ENCODE data around the gene NDUFC1.
"Not testable (repeated sequence)": the region's sequence is repeated elsewhere in the genome, so short reads cannot be mapped to it uniquely, and the experiment has no call there.

NDUFC1 gene

DNA sequence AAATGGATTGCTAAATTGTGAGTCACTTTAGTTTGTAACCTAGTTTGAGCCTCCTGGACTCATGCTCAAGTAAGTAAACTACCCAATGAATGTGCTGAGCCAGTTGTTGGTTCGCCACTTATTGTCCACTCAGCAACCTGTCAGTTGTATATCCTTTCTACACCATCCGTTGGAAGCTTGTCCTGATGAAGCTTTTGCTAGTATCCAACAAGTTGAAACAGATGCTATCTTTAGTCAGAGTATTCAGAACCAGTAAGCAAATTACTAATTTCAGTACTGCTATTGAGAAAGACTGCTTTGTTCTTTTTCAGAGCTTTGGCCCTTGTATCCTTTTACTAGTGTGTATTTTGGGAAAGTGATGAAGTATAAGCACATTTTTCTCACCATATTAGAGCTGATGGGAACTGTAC lies 5.3 kb downstream of the NDUFC1 start:
- DNase-seq (ENCODE audit: low read depth): no peak

DNA sequence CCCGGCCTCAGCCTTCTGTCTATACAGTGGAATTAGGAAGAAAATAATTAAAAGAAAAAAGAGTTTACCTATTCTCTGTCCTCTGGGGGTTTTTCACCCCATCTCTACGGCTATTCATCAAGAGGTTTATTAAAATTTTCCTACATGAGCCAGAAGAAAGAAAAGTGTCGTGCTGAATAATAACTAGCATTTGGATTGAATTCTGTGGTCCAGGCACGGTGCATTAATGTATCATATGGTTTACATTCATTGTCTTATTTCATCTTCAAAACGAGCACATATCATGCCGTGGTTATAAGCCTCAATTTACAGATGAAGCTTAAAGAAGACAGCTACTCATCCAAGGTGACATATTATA lies 6.4 kb downstream of the NDUFC1 start:
- DNase-seq (ENCODE audit: low read depth): no peak

DNA sequence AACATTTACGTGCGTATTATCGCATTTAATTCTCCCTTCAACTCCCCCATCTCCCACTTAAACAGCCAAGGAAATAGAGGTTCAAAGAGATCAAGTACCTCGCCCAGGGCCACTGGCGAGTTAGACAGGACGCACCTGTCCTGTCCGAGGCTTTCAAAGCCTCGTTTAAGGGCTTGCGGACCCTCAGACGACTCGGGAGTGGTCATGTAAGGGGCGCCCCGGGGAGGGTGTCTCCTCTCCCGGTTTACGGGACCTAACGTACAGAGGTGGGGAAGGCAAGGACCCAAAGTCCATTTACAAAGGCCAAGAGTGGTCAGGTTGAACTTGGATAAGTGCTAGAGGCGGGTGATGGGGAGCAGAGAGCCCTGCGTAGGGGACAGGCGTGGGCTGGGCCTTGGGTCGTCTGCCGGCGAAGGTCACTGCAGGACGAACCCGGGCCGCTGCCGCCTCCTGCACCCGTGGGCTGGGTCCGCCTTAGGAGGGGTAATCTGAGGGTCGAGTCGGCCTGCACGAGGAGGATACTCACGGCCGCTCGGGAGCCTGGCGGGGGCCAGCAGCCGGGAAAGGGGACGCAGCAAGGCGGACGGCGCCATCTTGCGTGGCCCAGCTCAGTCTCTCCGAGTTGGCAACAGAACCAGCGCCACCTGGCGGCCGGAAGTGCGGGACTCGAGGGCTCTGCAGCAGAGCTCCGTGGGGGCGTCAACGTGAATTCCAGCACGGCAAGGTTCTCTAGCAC lies 6.9 kb downstream of the NDUFC1 start:
- peak; percentile 74 for DNase-seq (ENCODE audit: low read depth)

DNA sequence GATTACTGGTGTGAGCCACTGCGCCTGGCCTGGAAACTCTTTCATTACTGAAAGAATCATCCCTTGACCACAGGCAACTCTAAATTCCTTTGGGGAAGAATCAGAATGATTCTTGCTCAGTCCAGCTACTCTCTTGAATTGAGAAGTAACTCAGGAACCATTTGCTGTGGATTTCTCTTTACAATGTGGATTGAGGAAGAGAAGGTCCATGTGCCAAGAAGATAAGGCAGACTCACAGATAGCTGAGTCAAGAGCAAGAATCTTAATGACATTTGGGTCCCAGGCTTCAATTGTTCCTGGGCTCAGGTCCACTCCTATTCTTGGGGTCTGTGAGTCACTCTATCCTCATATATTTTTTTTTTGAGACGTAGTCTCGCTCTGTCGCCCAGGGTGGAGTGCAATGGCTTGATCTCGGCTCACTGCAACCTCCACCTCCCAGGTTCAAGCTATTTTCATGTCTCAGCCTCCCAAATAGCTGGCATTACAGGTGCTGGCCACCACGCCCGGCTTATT lies 16.0 kb downstream of the NDUFC1 start:
- DNase-seq (ENCODE audit: low read depth): no peak

DNA sequence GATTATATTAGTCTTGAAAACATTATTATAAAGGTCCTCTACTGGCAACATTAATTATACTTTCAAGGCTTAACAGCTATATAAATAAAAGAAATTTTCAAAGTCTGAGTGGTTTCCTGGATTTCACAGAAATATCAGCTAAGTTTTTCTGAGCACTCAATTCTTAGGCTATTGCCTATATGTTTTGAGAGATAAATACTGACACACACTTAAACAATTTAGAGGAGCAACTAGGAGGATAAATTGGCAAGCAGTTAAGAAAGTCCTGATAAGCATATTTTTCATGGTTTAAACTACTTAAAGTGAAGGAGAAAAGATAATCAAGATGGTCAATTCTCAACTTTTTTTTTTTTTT lies 19.6 kb downstream of the NDUFC1 start:
- DNase-seq (ENCODE audit: low read depth): no peak

DNA sequence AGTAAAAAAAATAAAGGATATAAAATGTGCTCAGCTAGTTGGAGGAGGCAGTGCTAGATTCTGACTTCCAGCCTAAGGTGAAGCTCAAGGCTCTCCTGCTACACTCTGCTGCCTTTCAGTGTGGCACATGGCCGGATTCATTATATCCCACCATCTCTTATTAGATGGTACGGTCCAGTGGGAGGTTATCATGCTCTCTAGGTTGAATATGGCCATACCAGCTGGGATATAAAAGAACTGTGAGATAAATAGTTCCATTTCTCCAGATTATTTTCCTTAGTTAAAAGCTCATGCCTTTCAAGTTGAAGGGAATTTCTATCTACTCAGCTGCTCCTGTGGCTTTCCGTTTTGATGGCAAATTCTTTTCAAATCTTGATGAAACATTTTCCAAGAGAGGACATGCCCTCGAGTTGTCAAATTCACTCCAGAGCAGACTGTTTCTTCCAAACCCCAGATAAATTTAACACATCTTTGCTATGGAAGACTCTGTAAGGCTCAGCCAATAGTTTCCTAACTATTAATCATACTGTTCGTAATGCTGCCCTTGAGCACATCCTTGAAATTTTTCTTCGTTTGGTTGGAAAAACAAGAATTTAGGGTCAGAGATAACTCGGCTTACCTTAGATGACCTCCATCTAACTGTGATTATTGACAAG lies 20.1 kb downstream of the NDUFC1 start:
- no peak for DNase-seq (ENCODE audit: low read depth)

DNA sequence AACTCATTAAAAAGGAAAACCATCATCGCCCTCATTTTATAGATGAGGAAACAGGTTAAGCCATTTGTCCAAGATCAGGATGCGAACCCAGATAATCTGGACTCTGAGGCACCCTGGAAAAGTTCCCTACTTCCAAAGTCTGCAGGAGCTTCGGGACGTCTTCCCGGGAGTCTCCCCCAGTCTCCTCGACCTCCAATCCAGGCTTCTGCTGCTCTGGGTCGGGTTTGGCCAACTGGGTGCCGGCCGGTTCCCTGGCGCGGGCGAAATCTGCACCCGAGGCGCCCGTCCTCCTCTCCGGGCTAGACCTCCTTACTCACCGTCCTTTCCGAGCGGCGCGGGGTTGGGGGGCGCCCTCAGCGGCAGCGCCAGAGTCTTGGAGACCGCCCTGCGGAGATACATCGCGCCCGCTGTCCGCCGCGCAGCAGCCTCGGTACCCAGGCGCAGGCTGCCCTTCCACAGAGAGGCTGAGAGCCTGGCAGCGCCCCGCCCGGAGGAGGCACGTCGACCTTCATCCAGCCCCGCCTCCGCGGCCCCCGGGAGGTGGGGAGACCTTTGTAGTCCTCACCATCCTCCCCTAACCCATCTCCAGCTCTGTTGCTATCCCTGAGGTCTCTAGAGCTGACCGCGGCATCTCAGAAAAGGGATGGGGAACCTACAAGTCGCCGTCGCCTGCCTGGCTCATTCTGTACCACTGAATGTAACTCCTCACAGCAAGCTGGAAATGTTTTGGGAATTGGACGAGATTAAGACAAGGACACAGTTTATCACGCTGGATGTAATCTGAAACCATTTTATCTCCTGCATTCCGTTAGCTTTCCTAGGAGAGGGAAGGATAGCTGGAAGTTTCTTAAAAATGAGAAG lies 22.3 kb downstream of the NDUFC1 start, which contains the start of gene MGARP:
Gene MGARP (minus strand): TSS at position 466 of the 861 bp plus-strand sequence. CDS start 67 bp downstream, at position 399.
- no peak for DNase-seq (ENCODE audit: low read depth)

DNA sequence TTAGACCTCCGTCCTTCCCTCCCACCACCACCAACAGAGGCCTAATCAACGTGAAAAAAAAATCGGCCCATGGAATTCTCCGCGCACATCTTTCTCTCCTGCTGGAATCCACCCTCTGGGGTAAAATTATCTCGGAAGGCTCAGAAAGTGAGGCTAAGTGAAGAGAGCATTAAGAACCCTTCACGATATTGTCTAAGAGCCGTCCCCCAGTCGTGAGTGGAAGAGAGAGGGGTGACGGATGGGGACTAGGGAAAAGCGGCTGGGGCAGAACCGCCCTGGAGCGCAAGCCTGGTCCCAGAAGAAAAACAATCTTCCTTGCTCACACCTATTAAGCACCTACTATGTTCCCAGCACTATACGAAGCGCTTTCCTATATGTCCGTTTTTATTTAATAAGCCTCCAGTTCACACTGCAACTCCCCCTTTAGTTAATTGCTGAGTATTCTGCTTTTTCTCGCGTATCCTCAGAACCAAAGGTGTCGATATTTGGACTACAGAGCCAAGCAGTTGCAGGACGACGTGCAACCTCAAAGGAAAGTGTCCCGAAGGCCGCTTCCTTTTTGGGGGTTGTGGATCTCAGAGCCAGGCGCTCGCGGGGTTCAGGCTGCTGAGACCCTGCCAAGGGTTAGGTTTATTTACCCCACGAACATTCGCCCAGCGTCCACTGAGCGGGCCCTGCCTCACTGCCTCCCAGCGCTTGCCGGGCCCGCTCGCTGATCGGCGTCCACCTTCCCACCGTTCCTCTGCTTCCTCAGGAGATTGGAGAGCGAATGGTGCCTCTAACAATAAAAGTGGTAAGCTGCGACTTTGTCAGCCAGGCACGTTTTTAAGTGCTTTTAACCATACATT lies 23.1 kb downstream of the NDUFC1 start:
- no peak for DNase-seq (ENCODE audit: low read depth)

DNA sequence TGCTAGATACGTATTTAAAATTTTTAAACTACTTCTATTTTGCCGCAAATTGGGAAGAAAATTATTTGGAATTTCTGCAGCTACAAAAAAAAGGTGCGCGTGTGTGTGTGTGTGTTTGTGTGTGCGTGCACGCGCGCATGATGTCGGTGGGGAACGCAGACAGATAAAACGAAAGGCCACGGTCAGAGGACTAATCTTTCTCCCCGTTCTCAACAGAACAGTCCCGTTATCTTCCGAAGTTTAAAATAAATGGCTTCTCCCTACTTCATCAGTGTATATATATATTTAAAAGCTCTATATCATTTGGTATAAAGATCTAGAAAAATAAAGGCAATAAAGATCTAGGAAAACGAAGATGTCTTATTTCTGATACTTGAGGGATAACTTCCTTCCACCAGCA lies 23.8 kb downstream of the NDUFC1 start:
- no peak for DNase-seq (ENCODE audit: low read depth)

DNA sequence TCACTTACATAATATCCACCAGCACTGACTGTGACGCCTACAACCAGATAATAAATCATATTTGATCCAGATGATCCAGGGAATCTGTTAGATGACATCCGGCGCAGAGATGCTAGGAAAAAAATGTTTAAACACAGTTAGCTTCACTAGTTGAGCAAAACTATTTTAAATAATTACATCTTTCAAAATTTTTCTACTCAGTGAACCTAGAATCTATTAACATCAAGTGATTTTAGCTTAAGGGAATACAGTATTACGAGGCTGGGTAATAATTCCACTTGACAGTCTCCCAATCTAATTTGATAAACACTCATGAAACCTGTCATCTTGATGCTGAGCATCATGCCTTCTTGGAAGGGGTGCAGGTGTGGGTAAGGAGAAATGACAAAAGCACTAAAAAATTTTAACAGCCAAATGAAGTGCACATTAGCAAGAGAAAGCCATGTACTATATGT lies 27.0 kb downstream of the NDUFC1 start:
- no peak for DNase-seq (ENCODE audit: low read depth)

DNA sequence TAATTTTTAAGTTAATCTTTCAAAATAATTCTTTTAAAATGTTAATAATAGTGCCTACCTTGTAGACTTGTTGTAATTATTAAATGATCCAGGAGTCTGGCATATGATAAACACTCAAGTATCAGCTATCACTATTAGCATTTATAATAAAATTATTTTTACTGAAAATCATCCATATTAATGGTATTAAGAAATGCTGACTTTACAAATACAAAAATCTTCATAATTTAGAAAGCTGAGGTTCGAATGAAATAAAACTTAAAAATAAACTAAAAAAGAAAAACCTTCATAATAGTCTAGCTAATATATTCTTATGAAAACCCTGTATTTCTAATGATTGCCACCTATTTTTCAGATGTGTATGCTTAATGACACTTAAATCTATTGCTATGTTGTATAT lies 27.5 kb downstream of the NDUFC1 start:
- no peak for DNase-seq (ENCODE audit: low read depth)

DNA sequence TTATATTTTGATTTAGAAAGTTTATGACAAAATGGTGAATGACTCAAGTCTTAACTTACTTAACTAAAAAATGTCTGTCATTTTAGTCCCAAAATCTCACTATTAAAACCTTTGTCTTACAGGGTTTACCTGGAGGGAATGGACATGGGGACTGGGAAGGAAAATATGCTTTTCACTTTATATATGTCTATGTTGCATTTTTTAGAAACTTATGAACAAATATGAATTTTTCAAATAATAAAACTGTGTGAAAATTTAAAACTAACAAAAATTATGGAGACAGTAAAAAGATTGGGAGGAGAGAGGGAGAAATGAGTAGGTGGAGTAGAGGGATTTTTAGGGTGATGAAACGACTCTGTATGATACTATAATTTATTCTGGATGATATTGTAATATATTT lies 28.4 kb downstream of the NDUFC1 start:
- no peak for DNase-seq (ENCODE audit: low read depth)

DNA sequence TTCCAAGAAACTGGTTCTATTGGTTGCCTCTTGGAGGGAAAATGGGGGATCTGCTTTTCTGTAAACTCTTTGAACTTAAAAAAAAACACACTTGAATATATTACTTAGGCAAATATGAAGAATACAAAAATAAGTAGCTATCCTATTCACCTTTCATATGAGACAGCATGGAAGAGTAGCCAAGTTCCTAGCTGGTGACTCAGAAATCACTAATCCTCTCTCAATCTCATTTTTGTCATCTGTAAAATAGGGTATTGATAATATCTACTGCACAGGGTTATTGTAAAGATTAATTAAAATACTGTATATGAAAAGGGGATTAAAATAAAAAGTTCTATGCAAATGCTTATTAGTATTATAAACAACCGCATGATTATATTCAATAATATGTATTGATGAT lies 35.0 kb downstream of the NDUFC1 start:
- DNase-seq (ENCODE audit: low read depth): no peak

DNA sequence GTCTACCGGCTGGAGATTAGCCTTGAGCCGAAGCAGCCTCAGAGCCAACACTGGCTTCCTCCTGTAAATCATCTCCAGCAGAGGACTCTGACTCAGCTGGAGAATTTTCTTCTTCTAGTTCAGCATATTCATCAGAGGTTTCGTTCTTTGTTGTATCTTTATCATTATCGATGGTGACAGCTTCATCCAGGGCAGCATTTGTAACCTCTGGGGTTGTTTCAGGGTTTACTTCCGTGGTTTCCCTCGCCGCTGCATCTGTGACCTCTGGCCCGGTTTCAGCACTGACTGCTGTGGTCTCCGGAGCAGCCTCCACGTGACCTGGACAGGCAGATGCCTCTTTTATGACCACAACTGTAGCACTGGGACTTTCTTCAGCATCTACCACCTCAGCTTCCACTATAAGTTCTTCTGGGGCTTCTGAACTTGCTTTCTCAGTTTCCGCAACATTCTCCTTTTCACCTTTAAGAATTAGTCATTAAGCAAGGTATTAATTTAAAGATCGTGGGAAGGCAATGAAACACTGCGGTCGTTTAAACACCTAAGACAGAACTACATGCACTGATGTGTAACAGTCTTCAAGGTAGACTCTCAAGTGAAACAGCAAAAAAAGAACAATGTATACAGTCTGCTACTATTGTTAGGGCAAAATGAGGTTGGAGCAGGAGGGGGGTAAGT lies 35.6 kb downstream of the NDUFC1 start:
- DNase-seq (ENCODE audit: low read depth): no peak

DNA sequence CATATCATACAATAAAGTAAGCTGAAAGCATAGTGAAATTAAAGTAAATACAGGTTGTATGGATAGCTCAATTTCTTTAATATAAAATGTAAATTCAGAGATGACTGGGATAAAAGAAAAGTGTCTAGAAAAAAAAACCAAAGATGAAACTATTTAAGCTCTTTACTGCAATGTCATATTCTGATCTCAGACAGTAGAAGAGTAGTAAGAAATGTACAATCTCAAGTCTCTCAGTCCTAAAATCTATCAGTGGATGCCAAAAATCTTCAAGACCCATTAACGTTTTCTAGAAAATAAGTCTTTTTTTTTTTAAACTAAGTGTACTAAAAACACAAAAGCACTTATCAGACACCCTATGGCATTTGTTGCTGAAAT lies 36.1 kb downstream of the NDUFC1 start:
- DNase-seq (ENCODE audit: low read depth): no peak

DNA sequence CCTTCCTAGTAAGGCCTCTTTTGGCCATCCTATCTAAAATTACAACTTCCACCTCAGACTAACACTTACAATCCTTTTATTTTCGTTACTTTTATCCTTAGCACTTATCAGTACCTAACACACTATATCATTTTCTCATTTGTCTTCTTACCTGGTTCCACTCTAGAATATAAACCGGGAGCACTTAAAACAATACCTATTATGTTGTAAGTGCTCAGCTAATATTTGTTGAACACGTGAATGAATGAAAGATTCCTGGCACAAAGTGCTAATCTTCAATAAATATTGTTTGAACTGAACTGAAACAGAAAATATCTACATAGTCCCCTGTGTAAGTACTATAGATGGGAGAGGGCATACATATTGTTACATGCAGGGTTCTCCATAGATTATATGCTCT lies 36.6 kb downstream of the NDUFC1 start:
- DNase-seq (ENCODE audit: low read depth): no peak

DNA sequence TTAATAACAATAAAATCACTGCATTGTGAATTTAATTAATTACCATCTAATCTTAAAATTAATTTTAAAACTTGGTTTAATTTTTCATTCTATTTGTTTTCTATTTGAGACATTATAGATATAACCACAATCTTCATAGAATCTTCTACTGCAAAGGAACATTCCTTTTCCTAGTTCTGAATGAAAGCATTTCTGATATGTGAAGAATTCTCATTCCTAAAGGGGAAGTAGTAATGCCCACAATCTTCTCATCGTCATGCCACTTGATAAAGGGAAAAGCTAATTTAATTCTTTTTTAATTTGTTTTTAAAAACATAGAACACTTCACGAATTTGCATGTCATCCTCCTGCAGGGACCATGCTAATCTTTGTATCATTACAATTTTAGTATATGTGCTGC lies 45.9 kb downstream of the NDUFC1 start:
- DNase-seq (ENCODE audit: low read depth): no peak

DNA sequence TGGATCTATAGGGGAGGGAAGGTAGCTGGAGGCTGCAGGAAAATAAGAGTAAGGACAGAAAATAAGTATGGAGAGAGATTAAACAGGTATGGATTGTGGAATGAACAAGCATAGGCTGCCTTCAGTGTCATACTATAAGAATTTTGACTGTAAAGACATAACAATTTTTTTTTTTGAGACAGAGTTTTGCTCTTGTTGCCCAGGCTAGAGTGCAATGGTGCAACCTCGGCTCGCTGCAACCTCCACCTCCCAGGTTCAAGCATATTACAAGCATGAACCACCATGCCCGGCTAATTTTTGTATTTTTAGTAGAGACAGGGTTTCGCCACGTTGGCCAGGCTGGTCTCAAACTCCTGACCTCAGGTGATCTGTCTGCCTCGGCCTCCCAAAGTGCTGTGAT lies 46.7 kb downstream of the NDUFC1 start:
- not testable (repeated sequence) for DNase-seq (ENCODE audit: low read depth)

DNA sequence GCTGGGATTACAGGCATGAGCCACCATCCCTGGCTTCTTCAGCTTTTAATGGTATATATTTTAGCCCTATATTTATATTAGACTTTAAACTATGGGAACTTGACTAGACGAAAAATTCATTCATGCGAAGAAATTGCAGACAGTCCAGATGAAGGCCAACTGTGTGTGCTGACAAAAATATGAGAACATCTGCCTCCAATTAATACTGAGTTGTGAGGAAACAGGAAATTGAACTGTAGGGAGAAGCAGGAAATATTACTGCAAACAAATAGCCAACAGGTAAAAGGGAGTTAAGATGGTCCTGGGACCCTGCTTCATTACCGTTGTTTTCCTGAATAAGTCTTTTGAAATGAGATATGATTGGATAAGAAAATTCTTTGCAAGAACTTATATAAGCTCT lies 48.6 kb downstream of the NDUFC1 start:
- no peak for DNase-seq (ENCODE audit: low read depth)

DNA sequence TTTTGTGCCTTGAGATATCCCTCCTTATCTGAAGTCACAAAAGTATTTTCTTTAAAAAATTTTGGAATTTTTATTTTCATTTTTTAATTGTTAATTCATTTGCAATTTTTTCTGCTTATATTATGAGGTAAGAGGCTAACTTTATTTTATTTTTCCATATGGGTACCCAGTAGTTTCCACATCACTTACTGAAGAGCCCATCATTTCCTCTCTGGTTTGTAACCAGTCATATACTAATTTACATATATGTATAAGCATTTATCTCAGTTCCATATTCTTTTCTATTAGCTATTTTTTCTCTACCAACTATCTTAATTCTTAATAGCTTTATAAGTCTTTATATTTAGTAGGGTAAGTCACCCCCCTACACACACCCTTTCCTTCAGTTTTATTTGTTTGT lies 49.2 kb downstream of the NDUFC1 start:
- DNase-seq (ENCODE audit: low read depth): no peak

DNA sequence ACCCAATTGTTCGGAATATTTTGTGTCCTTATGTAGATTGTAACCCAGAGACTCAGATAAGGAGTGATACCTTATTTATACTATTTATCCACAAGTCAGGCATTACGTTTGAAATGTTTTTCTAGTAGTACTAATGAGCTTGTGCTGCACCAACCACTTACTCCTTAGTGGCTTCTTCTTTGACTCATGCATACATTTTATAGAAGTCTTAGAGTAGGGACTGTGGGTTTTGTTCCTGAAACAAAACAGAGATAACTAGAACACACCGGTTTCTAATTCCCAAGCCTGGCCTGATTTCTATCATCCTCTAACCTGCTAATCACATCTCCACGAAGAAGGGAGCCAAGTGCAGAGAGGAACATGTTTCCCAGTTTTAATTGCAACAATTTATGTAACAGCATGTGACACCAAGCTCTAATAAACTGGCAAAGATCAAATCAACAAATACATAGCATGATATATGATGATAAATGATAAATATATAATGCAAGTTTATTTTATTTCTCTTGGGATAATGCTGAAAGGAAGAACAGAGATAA lies 54.5 kb downstream of the NDUFC1 start:
- DNase-seq (ENCODE audit: low read depth): no peak

Measured in non-pigmented ciliary epithelial cell (primary cell).